CD8-positive, alpha-beta memory T cell (primary cell): ENCODE results near the gene PIAS1. TPM values are rescaled to one million over a fixed set of nuclear protein-coding genes. Genes with fewer than 3 reads are reported as not detected.
A peak's percentile ranks its signal among the peaks of the same experiment; 100 is the strongest.

ENCODE experiments used
- CTCF ChIA-PET: fragments of 350-600 bp; sonication (Branson Sonifier 250); formaldehyde crosslinking; loops from one replicate; lab custom pipeline; 2021; ENCODE audit warnings: antibody characterized with exemption; lab: Charles Lee
- POLR2A ChIA-PET: fragments of 350-600 bp; sonication (Branson Sonifier 250); formaldehyde crosslinking; loops from one replicate; lab custom pipeline; 2021; ENCODE audit warnings: antibody characterized with exemption; lab: Charles Lee
- DNase-seq, 5 donors: peaks; one replicate each; pipeline versions ENCODE4 v3.0.0 to v3.0.0-alpha.2; 2020 to 2022; ENCODE audit warnings: mixed read lengths in 1 of 5
- H3K27ac ChIP-seq: one replicate; pipeline ENCODE4 v1.7.0; 2013; ENCODE audit warnings: low read depth, mild to moderate bottlenecking, low read length, moderate library complexity
- H3K27me3 ChIP-seq: 2 replicates; pipeline ENCODE4 v1.7.0; 2013; ENCODE audit warnings: low read length, mild to moderate bottlenecking; ENCODE audit not compliant: insufficient read depth, poor library complexity, severe bottlenecking
- H3K36me3 ChIP-seq: 2 replicates; pipeline ENCODE4 v1.7.0; 2013; ENCODE audit warnings: mild to moderate bottlenecking, low read length, moderate library complexity; ENCODE audit not compliant: insufficient read depth
- H3K4me1 ChIP-seq: 2 replicates; pipeline ENCODE4 v1.7.0; 2013; ENCODE audit warnings: mild to moderate bottlenecking, low read length, moderate library complexity; ENCODE audit not compliant: insufficient read depth
- H3K4me3 ChIP-seq: 2 replicates; pipeline ENCODE4 v1.7.0; 2013; ENCODE audit warnings: mild to moderate bottlenecking, low read length
- H3K9me3 ChIP-seq: 2 replicates; pipeline ENCODE4 v1.7.0; 2013; ENCODE audit warnings: mild to moderate bottlenecking, low read length
- H3K27ac Mint-ChIP-seq, 8 donors: one replicate each; pipeline ENCODE4 v1.8.0; 2020 to 2021; ENCODE audit warnings: mixed read lengths in 8 of 8, mild to moderate bottlenecking in 6 of 8, inconsistent platforms in 3 of 8, moderate library complexity in 3 of 8
- H3K27me3 Mint-ChIP-seq, 2 donors: one replicate each; pipeline ENCODE4 v1.8.0; 2020 to 2021; ENCODE audit warnings: mixed read lengths in 2 of 2, mild to moderate bottlenecking in 1 of 2, moderate library complexity in 1 of 2
- H3K36me3 Mint-ChIP-seq, 3 donors: one replicate each; pipeline ENCODE4 v1.8.0; 2020 to 2021; ENCODE audit warnings: mixed read lengths in 3 of 3, inconsistent platforms in 1 of 3, mild to moderate bottlenecking in 1 of 3
- H3K4me1 Mint-ChIP-seq, 3 donors: one replicate each; pipeline ENCODE4 v1.8.0; 2020 to 2021; ENCODE audit warnings: mixed read lengths in 3 of 3, inconsistent platforms in 1 of 3, mild to moderate bottlenecking in 1 of 3
- H3K4me3 Mint-ChIP-seq, 7 donors: one replicate each; pipeline ENCODE4 v1.8.0; 2020 to 2021; ENCODE audit warnings: mixed read lengths in 7 of 7, mild to moderate bottlenecking in 6 of 7, moderate library complexity in 4 of 7, inconsistent platforms in 2 of 7
- H3K9me3 Mint-ChIP-seq, 5 donors: one replicate each; pipeline ENCODE4 v1.8.0; 2020 to 2022; ENCODE audit warnings: mixed read lengths in 5 of 5, mild to moderate bottlenecking in 3 of 5, moderate library complexity in 2 of 5, inconsistent platforms in 1 of 5
- polyA plus RNA-seq: library from polyadenylated mRNA; unstranded; fragments of 300-500 nt; fragmentation: Illumina TruSeq; gene quantifications from one replicate; pipeline ENCODE4 v1.2.3, GENCODE V29; 2021
- total RNA-seq, 2 experiments: library from RNA; stranded (reverse); gene quantifications; one replicate each; pipeline ENCODE4 v1.2.3, GENCODE V29; 2021

Gene PIAS1
- total and polyA plus RNA-seq, 3 experiments from 2014 or later, result 25.5 to 127 (median 30.2) TPM

- Mint-ChIP-seq H3K36me3 (no peaks in the 10 kb centered on the region), H3K4me3 (no peak overlapping the region), H3K27me3 (peaks cover 11 to 25% of the 10 kb centered on the region in 2 donors), H3K9me3 (no peaks in the 10 kb centered on the region), H3K4me1 (no peaks in the 10 kb centered on the region), H3K27ac (no peak overlapping the region)
- ChIA-PET POLR2A (no interaction called here), CTCF (no interaction called here)
- Histone ChIP-seq H3K36me3 (no peaks in the 10 kb centered on the region), H3K4me3 (no peak overlapping the region), H3K27ac (no peak overlapping the region), H3K4me1 (no peaks in the 10 kb centered on the region), H3K27me3 (no peaks in the 10 kb centered on the region), H3K9me3 (no peaks in the 10 kb centered on the region)
- no peak for DNase-seq
These were observed 25.8 kb upstream of the PIAS1 start for GRCh38 chr15:68028137-68028887.

- no peak overlapping the region for H3K4me3 ChIP-seq
- H3K36me3 Mint-ChIP-seq, result no peaks in the 10 kb centered on the region
- H3K9me3 Mint-ChIP-seq, result no peaks in the 10 kb centered on the region
- H3K4me1 Mint-ChIP-seq, result no peaks in the 10 kb centered on the region
- no peaks in the 10 kb centered on the region for H3K27me3 ChIP-seq
- peaks cover 16 to 30% of the 10 kb centered on the region in 2 donors for H3K27me3 Mint-ChIP-seq
- no peak for DNase-seq
- H3K27ac Mint-ChIP-seq, result no peak overlapping the region
- no peaks in the 10 kb centered on the region for H3K9me3 ChIP-seq
- no peaks in the 10 kb centered on the region for H3K4me1 ChIP-seq
- CTCF ChIA-PET, result no interaction called here
- no peak overlapping the region for H3K27ac ChIP-seq
- H3K36me3 ChIP-seq, result no peaks in the 10 kb centered on the region
- POLR2A ChIA-PET, result no interaction called here
- no peak overlapping the region for H3K4me3 Mint-ChIP-seq
These were observed 25.3 kb upstream of the PIAS1 start for GRCh38 chr15:68028888-68029207.

DNA sequence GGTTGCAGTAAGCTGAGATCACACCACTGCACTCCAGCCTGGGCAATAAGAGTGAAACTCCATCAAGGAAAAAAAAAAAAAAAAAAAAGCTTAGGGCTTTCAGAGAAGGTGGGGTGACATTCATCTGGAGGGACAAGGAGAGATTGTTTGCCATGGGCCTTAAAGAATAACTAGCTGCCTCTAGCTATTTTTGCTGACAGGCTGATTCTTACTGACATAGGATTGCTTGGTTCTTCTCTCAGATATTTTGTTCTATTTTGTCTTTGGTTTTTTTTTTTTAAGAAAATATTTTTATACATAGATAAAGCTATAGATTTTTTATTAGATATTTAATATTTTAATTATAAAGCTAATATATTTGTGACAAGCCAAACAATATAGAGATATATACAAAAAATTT lies 24.2 kb upstream of the PIAS1 start:
- no peak overlapping the region for H3K27ac ChIP-seq
- Mint-ChIP-seq H3K27ac (no peak overlapping the region), H3K4me1 (no peaks in the 10 kb centered on the region), H3K4me3 (no peak overlapping the region), H3K9me3 (no peaks in the 10 kb centered on the region), H3K36me3 (no peaks in the 10 kb centered on the region), H3K27me3 (peaks cover 20 to 41% of the 10 kb centered on the region in 2 donors)
- ChIA-PET CTCF (interaction anchor here (1.1 kb wide), 1 partner anchor 11 kb away, joined by 3 read pairs; no protein-coding TSS in a partner anchor), POLR2A (interaction anchor here (0.7 kb wide), 1 partner anchor 1256 kb away, joined by 3 read pairs; no protein-coding TSS in a partner anchor)
- no peak overlapping the region for H3K4me3 ChIP-seq
- DNase-seq, result no peak
- H3K4me1 ChIP-seq, result no peaks in the 10 kb centered on the region
- H3K9me3 ChIP-seq, result no peaks in the 10 kb centered on the region
- H3K36me3 ChIP-seq, result no peaks in the 10 kb centered on the region
- no peaks in the 10 kb centered on the region for H3K27me3 ChIP-seq

GRCh38 chr15:68031404-68031803 lies 22.7 kb upstream of the PIAS1 start:
- no peaks in the 10 kb centered on the region for H3K9me3 Mint-ChIP-seq
- CTCF ChIA-PET, result no interaction called here

GRCh38 chr15:68032672-68033071 lies 21.4 kb upstream of the PIAS1 start:
- no peaks in the 10 kb centered on the region for H3K27me3 ChIP-seq
- H3K27ac ChIP-seq, result no peak overlapping the region
- no peak for DNase-seq
- H3K36me3 Mint-ChIP-seq, result peaks cover 0 to 14% (median 1%) of the 10 kb centered on the region in 3 donors
- ChIA-PET CTCF (no interaction called here), POLR2A (no interaction called here)
- H3K36me3 ChIP-seq, result no peaks in the 10 kb centered on the region
- H3K27me3 Mint-ChIP-seq, result peaks cover 25 to 63% of the 10 kb centered on the region in 2 donors
- H3K4me3 Mint-ChIP-seq, result no peak overlapping the region
- no peak overlapping the region for H3K27ac Mint-ChIP-seq
- no peaks in the 10 kb centered on the region for H3K4me1 ChIP-seq
- H3K4me1 Mint-ChIP-seq, result no peaks in the 10 kb centered on the region
- H3K9me3 Mint-ChIP-seq, result peaks cover 0 to 2% (median 0%) of the 10 kb centered on the region in 5 donors
- H3K4me3 ChIP-seq, result no peak overlapping the region
- H3K9me3 ChIP-seq, result no peaks in the 10 kb centered on the region

More at GRCh38 chr15:68031404-68031803, 22.7 kb upstream of the PIAS1 start:
- Histone ChIP-seq H3K27me3 (no peaks in the 10 kb centered on the region), H3K36me3 (no peaks in the 10 kb centered on the region), H3K4me3 (no peak overlapping the region), H3K27ac (no peak overlapping the region), H3K4me1 (no peaks in the 10 kb centered on the region), H3K9me3 (no peaks in the 10 kb centered on the region)
- POLR2A ChIA-PET, result no interaction called here
- Mint-ChIP-seq H3K27ac (no peak overlapping the region), H3K4me3 (no peak overlapping the region), H3K27me3 (peaks cover 20 to 50% of the 10 kb centered on the region in 2 donors), H3K36me3 (peaks cover 0 to 4% (median 1%) of the 10 kb centered on the region in 3 donors), H3K4me1 (no peaks in the 10 kb centered on the region)
- no peak for DNase-seq

DNA sequence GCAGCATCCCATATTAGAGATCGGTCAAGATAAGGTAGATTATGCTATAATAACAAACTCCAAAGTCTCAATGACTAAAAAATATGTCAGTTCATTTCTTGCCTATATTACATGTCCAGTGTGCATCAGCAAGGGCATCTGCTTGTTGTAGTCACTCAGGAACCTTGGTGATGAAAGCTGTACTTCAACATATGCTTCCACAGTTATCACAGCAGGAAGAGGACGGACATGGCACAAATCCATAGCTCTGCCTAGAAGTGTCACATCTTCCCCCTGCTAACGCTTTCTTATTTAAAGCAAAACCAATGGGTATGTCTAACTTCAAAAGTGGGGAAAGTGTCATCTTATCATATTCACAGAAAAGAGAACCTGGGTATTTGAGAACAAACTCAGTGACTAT lies 20.0 kb upstream of the PIAS1 start:
- CTCF ChIA-PET, result no interaction called here

GRCh38 chr15:68034719-68035293 lies 19.3 kb upstream of the PIAS1 start:
- H3K27ac ChIP-seq, result no peak overlapping the region
- DNase-seq, result no peak
- H3K4me3 ChIP-seq, result no peak overlapping the region
- H3K27me3 ChIP-seq, result no peaks in the 10 kb centered on the region
- no peaks in the 10 kb centered on the region for H3K9me3 ChIP-seq
- POLR2A ChIA-PET, result no interaction called here
- H3K4me1 ChIP-seq, result no peaks in the 10 kb centered on the region
- Mint-ChIP-seq H3K27me3 (peaks cover 26 to 75% of the 10 kb centered on the region in 2 donors), H3K36me3 (peaks cover 0 to 14% (median 1%) of the 10 kb centered on the region in 3 donors), H3K9me3 (peaks cover 0 to 2% (median 0%) of the 10 kb centered on the region in 5 donors), H3K4me1 (no peaks in the 10 kb centered on the region), H3K4me3 (no peak overlapping the region), H3K27ac (peak overlapping the region in 1 of 8 donors; percentile 48)
- H3K36me3 ChIP-seq, result no peaks in the 10 kb centered on the region
- CTCF ChIA-PET, result interaction anchor here (0.9 kb wide), 1 partner anchor 9 kb away, joined by 3 read pairs; no protein-coding TSS in a partner anchor

More for the DNA sequence above, 20.0 kb upstream of the PIAS1 start:
- POLR2A ChIA-PET, result no interaction called here
- Mint-ChIP-seq H3K36me3 (peaks cover 0 to 14% (median 1%) of the 10 kb centered on the region in 3 donors), H3K27me3 (peaks cover 26 to 74% of the 10 kb centered on the region in 2 donors), H3K27ac (no peak overlapping the region), H3K4me3 (no peak overlapping the region), H3K9me3 (peaks cover 0 to 2% (median 0%) of the 10 kb centered on the region in 5 donors), H3K4me1 (no peaks in the 10 kb centered on the region)
- Histone ChIP-seq H3K9me3 (no peaks in the 10 kb centered on the region), H3K27me3 (no peaks in the 10 kb centered on the region), H3K4me3 (no peak overlapping the region), H3K4me1 (no peaks in the 10 kb centered on the region), H3K36me3 (no peaks in the 10 kb centered on the region), H3K27ac (no peak overlapping the region)
- DNase-seq, result no peak

DNA sequence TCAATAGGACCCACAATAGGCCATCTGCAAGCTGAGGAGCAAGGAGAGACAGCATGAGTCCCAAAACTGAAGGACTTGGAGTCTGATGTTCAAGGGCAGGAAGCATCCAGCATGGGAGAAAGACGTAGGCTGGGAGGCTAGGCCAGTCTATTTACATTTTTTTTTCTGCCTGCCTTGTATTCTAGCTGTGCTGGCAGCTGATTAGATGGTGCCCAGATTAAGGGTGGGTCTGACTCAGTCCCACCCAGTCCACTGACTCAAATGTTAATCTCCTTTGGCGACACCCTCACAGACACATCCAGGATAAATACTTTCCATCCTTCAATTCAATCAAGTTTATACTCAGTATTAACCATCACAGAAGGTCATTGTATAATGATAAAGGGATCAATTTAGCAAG lies 15.9 kb upstream of the PIAS1 start:
- no peak for DNase-seq
- Mint-ChIP-seq H3K9me3 (peaks cover 0 to 2% (median 0%) of the 10 kb centered on the region in 5 donors), H3K4me1 (no peaks in the 10 kb centered on the region), H3K36me3 (peaks cover 0 to 14% (median 1%) of the 10 kb centered on the region in 3 donors), H3K27ac (no peak overlapping the region), H3K27me3 (peaks cover 23 to 58% of the 10 kb centered on the region in 2 donors), H3K4me3 (no peak overlapping the region)
- no peaks in the 10 kb centered on the region for H3K36me3 ChIP-seq
- no peak overlapping the region for H3K4me3 ChIP-seq
- no peaks in the 10 kb centered on the region for H3K27me3 ChIP-seq
- no peak overlapping the region for H3K27ac ChIP-seq
- H3K4me1 ChIP-seq, result no peaks in the 10 kb centered on the region
- ChIA-PET POLR2A (no interaction called here), CTCF (no interaction called here)
- no peaks in the 10 kb centered on the region for H3K9me3 ChIP-seq
